Neural cell (in vitro differentiated cells): ENCODE results near the gene PGBD2.

Experiments used
- CTCF ChIP-seq: fragments of 450-650 bp; IDR thresholded peaks from 2 replicates; pipeline ENCODE4 v1.5.1; 2014; ENCODE audit warnings: antibody characterized with exemption, mild to moderate bottlenecking, moderate library complexity; ENCODE audit not compliant: poor library complexity, severe bottlenecking
- EP300 ChIP-seq: fragments of 450-650 bp; conservative IDR thresholded peaks from 2 replicates; pipeline ENCODE4 v1.6.1; 2014; ENCODE audit warnings: antibody characterized with exemption, mild to moderate bottlenecking, moderate library complexity; ENCODE audit not compliant: poor library complexity, severe bottlenecking
- EZH2 ChIP-seq: fragments of 200-600, 300-800 bp; shearing (Covaris generic), sonication (generic); IDR thresholded peaks from 2 replicates; pipeline ENCODE4 v1.6.1; 2014; ENCODE audit warnings: antibody characterized with exemption, low read length, borderline replicate concordance, mild to moderate bottlenecking; ENCODE audit not compliant: insufficient read depth, poor library complexity, severe bottlenecking
- MXI1 ChIP-seq: fragments of 450-650 bp; conservative IDR thresholded peaks from 2 replicates; pipeline ENCODE4 v1.6.1; 2014; ENCODE audit warnings: antibody characterized with exemption, mild to moderate bottlenecking; ENCODE audit not compliant: poor library complexity, severe bottlenecking
- POLR2AphosphoS5 ChIP-seq: IDR thresholded peaks from 2 replicates; pipeline ENCODE4 v1.6.1; 2012
- RAD21 ChIP-seq: fragments of 450-650 bp; conservative IDR thresholded peaks from 2 replicates; pipeline ENCODE4 v1.6.1; 2014; ENCODE audit warnings: antibody characterized with exemption, mild to moderate bottlenecking, moderate library complexity
- TF ChIP-seq, protein P1 (sequence below): IDR thresholded peaks from 2 replicates; pipeline ENCODE4 v1.6.1; 2012; ENCODE audit warnings: borderline replicate concordance

- no peak for TF ChIP-seq CTCF
- no peak for TF ChIP-seq POLR2AphosphoS5
- TF ChIP-seq, protein P1, sequence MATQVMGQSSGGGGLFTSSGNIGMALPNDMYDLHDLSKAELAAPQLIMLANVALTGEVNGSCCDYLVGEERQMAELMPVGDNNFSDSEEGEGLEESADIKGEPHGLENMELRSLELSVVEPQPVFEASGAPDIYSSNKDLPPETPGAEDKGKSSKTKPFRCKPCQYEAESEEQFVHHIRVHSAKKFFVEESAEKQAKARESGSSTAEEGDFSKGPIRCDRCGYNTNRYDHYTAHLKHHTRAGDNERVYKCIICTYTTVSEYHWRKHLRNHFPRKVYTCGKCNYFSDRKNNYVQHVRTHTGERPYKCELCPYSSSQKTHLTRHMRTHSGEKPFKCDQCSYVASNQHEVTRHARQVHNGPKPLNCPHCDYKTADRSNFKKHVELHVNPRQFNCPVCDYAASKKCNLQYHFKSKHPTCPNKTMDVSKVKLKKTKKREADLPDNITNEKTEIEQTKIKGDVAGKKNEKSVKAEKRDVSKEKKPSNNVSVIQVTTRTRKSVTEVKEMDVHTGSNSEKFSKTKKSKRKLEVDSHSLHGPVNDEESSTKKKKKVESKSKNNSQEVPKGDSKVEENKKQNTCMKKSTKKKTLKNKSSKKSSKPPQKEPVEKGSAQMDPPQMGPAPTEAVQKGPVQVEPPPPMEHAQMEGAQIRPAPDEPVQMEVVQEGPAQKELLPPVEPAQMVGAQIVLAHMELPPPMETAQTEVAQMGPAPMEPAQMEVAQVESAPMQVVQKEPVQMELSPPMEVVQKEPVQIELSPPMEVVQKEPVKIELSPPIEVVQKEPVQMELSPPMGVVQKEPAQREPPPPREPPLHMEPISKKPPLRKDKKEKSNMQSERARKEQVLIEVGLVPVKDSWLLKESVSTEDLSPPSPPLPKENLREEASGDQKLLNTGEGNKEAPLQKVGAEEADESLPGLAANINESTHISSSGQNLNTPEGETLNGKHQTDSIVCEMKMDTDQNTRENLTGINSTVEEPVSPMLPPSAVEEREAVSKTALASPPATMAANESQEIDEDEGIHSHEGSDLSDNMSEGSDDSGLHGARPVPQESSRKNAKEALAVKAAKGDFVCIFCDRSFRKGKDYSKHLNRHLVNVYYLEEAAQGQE, result no peak
- TF ChIP-seq EZH2, result no peak
- TF ChIP-seq EP300, result no peak
- TF ChIP-seq MXI1, result no peak
- no peak for TF ChIP-seq RAD21
Observed at GRCh38 chr1:248926401-248927182, 20.6 kb downstream of the PGBD2 start.
